HCT116 (cell line): Measurements from ENCODE around the gene SAP130.

Experiments used
- CBX3 ChIP-seq: IDR thresholded peaks from 2 replicates; pipeline ENCODE4 v1.6.1; 2012; ENCODE audit warnings: low read depth
- CEBPB ChIP-seq: IDR thresholded peaks from 2 replicates; pipeline ENCODE4 v1.6.1; 2012; ENCODE audit warnings: low read depth
- CTCF ChIP-seq, 3 experiments: fragments of 200-600 bp in 1 of 3; sonication (generic) in 1 of 3; IDR thresholded peaks in 2 of 3; conservative IDR thresholded peaks in 1 of 3; 2 replicates each; pipeline ENCODE4 v1.5.1; 2012 to 2017; ENCODE audit warnings: low read depth in 2 of 3, low read length in 2 of 3, antibody characterized with exemption in 1 of 3, borderline replicate concordance in 1 of 3, control low read depth in 1 of 3, mild to moderate bottlenecking in 1 of 3, mixed read lengths in 1 of 3, mixed run types in 1 of 3, moderate library complexity in 1 of 3; ENCODE audit not compliant: insufficient read depth in 1 of 3
- ELF1 ChIP-seq: IDR thresholded peaks from 2 replicates; pipeline ENCODE4 v1.6.1; 2012; ENCODE audit warnings: low read depth, borderline replicate concordance
- MAX ChIP-seq: IDR thresholded peaks from 2 replicates; pipeline ENCODE4 v1.6.1; 2012
- POLR2A ChIP-seq: IDR thresholded peaks from 2 replicates; pipeline ENCODE4 v1.7.0; 2011; ENCODE audit warnings: borderline replicate concordance; ENCODE audit not compliant: insufficient read depth, insufficient read length; ENCODE audit errors: extremely low read depth
- RAD21 ChIP-seq: IDR thresholded peaks from 2 replicates; pipeline ENCODE4 v1.6.1; 2012; ENCODE audit warnings: low read depth, mild to moderate bottlenecking
- REST ChIP-seq: IDR thresholded peaks from 2 replicates; pipeline ENCODE4 v1.6.1; 2012; ENCODE audit warnings: low read depth
- SRF ChIP-seq: IDR thresholded peaks from 2 replicates; pipeline ENCODE4 v1.6.1; 2012; ENCODE audit warnings: low read depth
- ZBTB33 ChIP-seq: IDR thresholded peaks from 2 replicates; pipeline ENCODE4 v1.6.1; 2011; ENCODE audit warnings: mild to moderate bottlenecking, low read length, moderate library complexity; ENCODE audit not compliant: insufficient replicate concordance; ENCODE audit errors: extremely low read depth

GRCh38 chr2:127940641-127941040 is 87.2 kb downstream of the SAP130 start:
- TF ChIP-seq CEBPB (no peak), ZBTB33 (no peak), CBX3 (no peak), CTCF (IDR thresholded peaks at IDR 0.05 in 2 of 3, conservative IDR thresholded peaks at IDR 0.05 in 1 of 3; ENCODE audit: borderline replicate concordance in 1 of 3, insufficient read depth in 1 of 3, low read depth in 2 of 3, low read length in 2 of 3) (no peak), POLR2A (no peak), MAX (no peak), ELF1 (no peak), SRF (no peak), REST (no peak), RAD21 (no peak)
